Neuronal stem cell (in vitro differentiated cells): ENCODE measurements around the gene UNKL.

Experiments used
- DNase-seq: peaks from one replicate; pipeline ENCODE4 v3.0.0-alpha.2; 2013; ENCODE audit warnings: low spot score
- H2AFZ ChIP-seq: one replicate; pipeline ENCODE4 v1.6.1; 2013; ENCODE audit warnings: mild to moderate bottlenecking, low read length, inconsistent platforms
- H2AK5ac ChIP-seq: 2 replicates; pipeline ENCODE4 v1.6.1; 2013; ENCODE audit warnings: low read depth, mild to moderate bottlenecking, inconsistent platforms, low read length, moderate library complexity, mixed read lengths
- H2BK120ac ChIP-seq: 2 replicates; pipeline ENCODE4 v1.6.1; 2013; ENCODE audit warnings: low read depth, mild to moderate bottlenecking, inconsistent platforms, low read length, moderate library complexity, mixed read lengths
- H2BK12ac ChIP-seq: one replicate; pipeline ENCODE4 v1.6.1; 2013; ENCODE audit warnings: low read length, inconsistent platforms
- H2BK15ac ChIP-seq: 2 replicates; pipeline ENCODE4 v1.6.1; 2013; ENCODE audit warnings: mild to moderate bottlenecking, low read length, inconsistent platforms, mixed read lengths
- H2BK5ac ChIP-seq: one replicate; pipeline ENCODE4 v1.6.1; 2013; ENCODE audit warnings: inconsistent platforms, mild to moderate bottlenecking, low read length, moderate library complexity
- H3K14ac ChIP-seq: one replicate; pipeline ENCODE4 v1.6.1; 2013; ENCODE audit warnings: low read length, inconsistent platforms
- H3K18ac ChIP-seq: 2 replicates; pipeline ENCODE4 v1.6.1; 2013; ENCODE audit warnings: low read length, inconsistent platforms
- H3K23ac ChIP-seq: 2 replicates; pipeline ENCODE4 v1.6.1; 2013; ENCODE audit warnings: low read depth, mild to moderate bottlenecking, mixed read lengths, low read length, inconsistent platforms; ENCODE audit not compliant: poor library complexity
- H3K27ac ChIP-seq: replicated peaks from 3 replicates; pipeline ENCODE4 v1.5.1; 2013; ENCODE audit warnings: low read length, inconsistent platforms
- H3K27me3 ChIP-seq, 3 experiments: 2 replicates each; pipeline ENCODE4 v1.6.1; 2013; ENCODE audit warnings: low read length in 3 of 3, mild to moderate bottlenecking in 2 of 3, inconsistent platforms in 1 of 3, low read depth in 1 of 3, mixed read lengths in 1 of 3, moderate library complexity in 1 of 3; ENCODE audit not compliant: control insufficient read depth in 3 of 3, insufficient read depth in 3 of 3
- H3K36me3 ChIP-seq, 2 donors: replicated peaks in 1 of 2; 2 replicates each; pipeline ENCODE4 v1.6.1; 2013; ENCODE audit warnings: low read length in 2 of 2; ENCODE audit not compliant: control insufficient read depth in 2 of 2, insufficient read depth in 2 of 2
- H3K4ac ChIP-seq: 2 replicates; pipeline ENCODE4 v1.6.1; 2013; ENCODE audit warnings: inconsistent platforms, mild to moderate bottlenecking, low read length, moderate library complexity
- H3K4me1 ChIP-seq, 2 donors: 1 replicate in 1 of 2; 2 replicates in 1 of 2; pipeline ENCODE4 v1.6.1; 2013; ENCODE audit warnings: low read length in 2 of 2, low read depth in 1 of 2; ENCODE audit not compliant: control insufficient read depth in 2 of 2, insufficient read depth in 1 of 2
- H3K4me2 ChIP-seq: one replicate; pipeline ENCODE4 v1.6.1; 2013; ENCODE audit warnings: mild to moderate bottlenecking, low read length, inconsistent platforms; ENCODE audit not compliant: insufficient read depth, poor library complexity, severe bottlenecking
- H3K4me3 ChIP-seq, 2 donors: 2 replicates each; pipeline ENCODE4 v1.5.1; 2013; ENCODE audit warnings: low read length in 2 of 2, mild to moderate bottlenecking in 2 of 2, inconsistent platforms in 1 of 2, moderate library complexity in 1 of 2
- H3K79me1 ChIP-seq: one replicate; pipeline ENCODE4 v1.6.1; 2013; ENCODE audit warnings: low read depth, mild to moderate bottlenecking, inconsistent platforms, low read length, moderate library complexity
- H3K9ac ChIP-seq: one replicate; pipeline ENCODE4 v1.6.1; 2013; ENCODE audit warnings: mild to moderate bottlenecking, low read depth, low read length, inconsistent platforms; ENCODE audit not compliant: poor library complexity
- H3K9me3 ChIP-seq, 2 donors: replicated peaks in 1 of 2; 2 replicates each; pipeline versions ENCODE3 to v1.6.1; 2013; ENCODE audit warnings: low read length in 2 of 2, mild to moderate bottlenecking in 2 of 2, inconsistent platforms in 1 of 2, low read depth in 1 of 2, mixed read lengths in 1 of 2, moderate library complexity in 1 of 2; ENCODE audit not compliant: control insufficient read depth in 2 of 2, insufficient read depth in 1 of 2
- H4K8ac ChIP-seq: one replicate; pipeline ENCODE4 v1.6.1; 2013; ENCODE audit warnings: low read depth, mild to moderate bottlenecking, inconsistent platforms, low read length, moderate library complexity
- H4K91ac ChIP-seq: one replicate; pipeline ENCODE4 v1.6.1; 2013; ENCODE audit warnings: low read length, low read depth, mild to moderate bottlenecking, inconsistent platforms; ENCODE audit not compliant: poor library complexity
- WGBS, 2 donors: extraction: QIAGEN DNeasy Blood & Tissue Kit; methylation state at CpG; one replicate each; pipeline ENCODE4 v1.1.7; 2013; ENCODE audit warnings: missing lambda C conversion rate in 2 of 2, mixed read lengths in 1 of 2; ENCODE audit not compliant: insufficient read length in 2 of 2, insufficient replicate concordance in 1 of 2; ENCODE audit errors: extremely low coverage in 2 of 2; 5-methylcytosine and 5-hydroxymethylcytosine counted together

UNKL gene

GRCh38 chr16:1448536-1449116 is 34.1 kb upstream of the UNKL start:
- H3K4me1 ChIP-seq: no peaks in the 10 kb centered on the region
- H3K4me3 ChIP-seq: no peak overlapping the region
- H3K79me1 ChIP-seq: peaks cover 3% of the 10 kb centered on the region
- H2AFZ ChIP-seq: no peak overlapping the region
- H2BK5ac ChIP-seq: no peak overlapping the region
- H3K4me2 ChIP-seq: no peak overlapping the region
- no peaks in the 10 kb centered on the region for H3K27me3 ChIP-seq
- no peak overlapping the region for H3K4ac ChIP-seq
- WGBS, 2 donors: no CpG with 5 or more reads among the region's 30 CpGs
- H4K91ac ChIP-seq: no peak overlapping the region
- H2AK5ac ChIP-seq: no peak overlapping the region
- H4K8ac ChIP-seq: no peak overlapping the region
- H3K27ac ChIP-seq: no peak overlapping the region
- H2BK15ac ChIP-seq: no peak overlapping the region
- no peak overlapping the region for H3K18ac ChIP-seq
- DNase-seq: no peak
- H3K36me3 ChIP-seq: peaks cover 21 to 69% of the 10 kb centered on the region in 2 donors
- H3K9me3 ChIP-seq: no peaks in the 10 kb centered on the region
- no peak overlapping the region for H2BK12ac ChIP-seq
- H3K9ac ChIP-seq: no peak overlapping the region
- no peak overlapping the region for H3K14ac ChIP-seq
- no peak overlapping the region for H3K23ac ChIP-seq
- H2BK120ac ChIP-seq: no peak overlapping the region

GRCh38 chr16:1447965-1448364 is 33.5 kb upstream of the UNKL start:
- Histone ChIP-seq H3K9ac (no peak overlapping the region), H3K18ac (no peak overlapping the region), H3K27me3 (no peaks in the 10 kb centered on the region), H3K4me1 (no peaks in the 10 kb centered on the region), H2BK12ac (no peak overlapping the region), H3K23ac (no peak overlapping the region), H3K14ac (no peak overlapping the region), H3K9me3 (no peaks in the 10 kb centered on the region), H3K27ac (no peak overlapping the region), H3K4me3 (no peak overlapping the region), H2BK120ac (no peak overlapping the region), H2BK15ac (no peak overlapping the region), H2AFZ (no peak overlapping the region), H3K36me3 (peaks cover 18 to 63% of the 10 kb centered on the region in 2 donors), H3K79me1 (peaks cover 3% of the 10 kb centered on the region), H2AK5ac (no peak overlapping the region), H4K8ac (no peak overlapping the region), H3K4me2 (no peak overlapping the region), H2BK5ac (no peak overlapping the region), H3K4ac (no peak overlapping the region), H4K91ac (no peak overlapping the region)
- no peak for DNase-seq
- WGBS, 2 donors: no CpG with 5 or more reads among the region's 11 CpGs

- WGBS, 2 donors: no CpG with 5 or more reads among the region's 41 CpGs
- H3K4ac ChIP-seq: no peak overlapping the region
- no peak overlapping the region for H3K27ac ChIP-seq
- H2BK15ac ChIP-seq: no peak overlapping the region
- H4K8ac ChIP-seq: peak overlapping the region; percentile 17
- H2BK120ac ChIP-seq: no peak overlapping the region
- no peak overlapping the region for H3K4me2 ChIP-seq
- peak overlapping the region; percentile 14 for H2AK5ac ChIP-seq
- H2BK5ac ChIP-seq: no peak overlapping the region
- H3K4me3 ChIP-seq: no peak overlapping the region
- H4K91ac ChIP-seq: no peak overlapping the region
- H3K9ac ChIP-seq: peak overlapping the region; percentile 4
- H3K9me3 ChIP-seq: no peaks in the 10 kb centered on the region
- no peak overlapping the region for H2BK12ac ChIP-seq
- DNase-seq: no peak
- no peaks in the 10 kb centered on the region for H3K27me3 ChIP-seq
- no peak overlapping the region for H3K23ac ChIP-seq
- no peak overlapping the region for H2AFZ ChIP-seq
- H3K36me3 ChIP-seq: peaks cover 9 to 49% of the 10 kb centered on the region in 2 donors
- no peaks in the 10 kb centered on the region for H3K4me1 ChIP-seq
- peaks cover 3% of the 10 kb centered on the region for H3K79me1 ChIP-seq
- H3K14ac ChIP-seq: no peak overlapping the region
- no peak overlapping the region for H3K18ac ChIP-seq
Observed at GRCh38 chr16:1446296-1447080, 32.0 kb upstream of the UNKL start.

- Histone ChIP-seq H3K23ac (no peak overlapping the region), H2BK120ac (no peak overlapping the region), H2AK5ac (peak overlapping the region; percentile 14), H2BK12ac (no peak overlapping the region), H3K4me2 (no peak overlapping the region), H3K79me1 (peaks cover 3% of the 10 kb centered on the region), H3K9ac (no peak overlapping the region), H3K36me3 (peaks cover 6 to 41% of the 10 kb centered on the region in 2 donors), H3K4ac (no peak overlapping the region), H2BK15ac (no peak overlapping the region), H3K9me3 (no peaks in the 10 kb centered on the region), H3K27me3 (no peaks in the 10 kb centered on the region), H3K4me1 (no peaks in the 10 kb centered on the region), H2AFZ (no peak overlapping the region), H3K27ac (no peak overlapping the region), H2BK5ac (no peak overlapping the region), H4K91ac (no peak overlapping the region), H3K18ac (no peak overlapping the region), H4K8ac (no peak overlapping the region), H3K14ac (no peak overlapping the region), H3K4me3 (no peak overlapping the region)
- no peak for DNase-seq
- no CpG with 5 or more reads among the region's 25 CpGs for WGBS, 2 donors
Observed at GRCh38 chr16:1445518-1446203, 31.2 kb upstream of the UNKL start.
